HepG2 (cell line): Measurements from ENCODE around the gene OMA1.

ENCODE experiments used
- ARNT ChIP-seq: fragments of 450-650 bp; IDR thresholded peaks from 2 replicates; pipeline ENCODE4 v1.6.1; 2017
- CBX2 ChIP-seq, 2 experiments: fragments of 200-600 bp in 1 of 2; sonication (generic); formaldehyde crosslinking in 1 of 2; IDR thresholded peaks; 2 replicates each; pipeline versions ENCODE4 v1.7.0 to v1.8.1; 2018 to 2022; ENCODE audit warnings: low read depth in 2 of 2, low read length in 1 of 2, mild to moderate bottlenecking in 1 of 2, missing genetic modification reagents in 1 of 2
- DMAP1 ChIP-seq: IDR thresholded peaks from 2 replicates; pipeline ENCODE4 v1.6.1; 2016
- KLF15 ChIP-seq: sonication (generic); formaldehyde crosslinking; IDR thresholded peaks from 2 replicates; pipeline ENCODE4 v1.8.1; 2023; ENCODE audit warnings: borderline replicate concordance, mild to moderate bottlenecking, inconsistent platforms, missing genetic modification reagents, mixed read lengths
- PHB2 ChIP-seq: fragments of 450-650 bp; IDR thresholded peaks from 2 replicates; pipeline ENCODE4 v1.6.1; 2018; ENCODE audit not compliant: partially characterized antibody
- PPARG ChIP-seq: conservative IDR thresholded peaks from 2 replicates; pipeline ENCODE4 v1.6.1; 2016; ENCODE audit warnings: missing biosample characterization, missing genetic modification reagents
- ZNF207 ChIP-seq: fragments of 450-650 bp; IDR thresholded peaks from 2 replicates; pipeline ENCODE4 v1.6.1; 2016; ENCODE audit warnings: antibody characterized with exemption, borderline replicate concordance
- TF ChIP-seq, protein P1 (sequence below): sonication (generic); formaldehyde crosslinking; IDR thresholded peaks from 2 replicates; pipeline ENCODE4 v1.8.0; 2022; ENCODE audit warnings: mild to moderate bottlenecking, missing genetic modification reagents
- TF ChIP-seq, protein P2 (sequence below): IDR thresholded peaks from 2 replicates; pipeline ENCODE4 v1.6.1; 2016; ENCODE audit warnings: missing compliant biosample characterization, missing genetic modification reagents, borderline replicate concordance
- TF ChIP-seq, protein P3 (sequence below): IDR thresholded peaks from 2 replicates; pipeline ENCODE4 v1.6.1; 2016
- TF ChIP-seq, protein P4 (sequence below): sonication (generic); formaldehyde crosslinking; IDR thresholded peaks from 2 replicates; pipeline ENCODE4 v1.5.0; 2020; ENCODE audit warnings: mild to moderate bottlenecking, missing genetic modification reagents, moderate library complexity

DNA sequence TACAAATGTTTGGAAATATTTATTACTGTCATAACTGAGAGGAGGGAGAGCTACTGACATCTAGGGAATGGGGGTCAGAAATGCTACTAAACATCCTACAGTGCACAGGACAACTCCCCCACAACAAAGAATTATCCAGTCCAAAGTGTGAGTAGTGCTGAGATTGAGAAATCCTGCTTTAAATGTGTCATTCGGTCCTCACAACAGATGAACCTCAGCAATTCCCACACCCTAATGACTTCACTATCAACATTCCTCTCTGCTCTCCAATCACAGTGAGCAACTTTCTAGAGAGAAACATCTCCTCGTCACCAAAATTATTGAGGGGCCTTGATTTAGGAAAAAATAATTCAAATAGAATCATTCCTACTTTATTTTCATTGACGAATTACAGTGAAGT, 18.0 kb downstream of the OMA1 start:
- TF ChIP-seq CBX2 (IDR thresholded peaks at IDR 0.05; ENCODE audit: low read depth, low read length) (no peak), CBX2 (CRISPR knock-in tag; IDR thresholded peaks at IDR 0.05; ENCODE audit: low read depth) (no peak), ARNT (no peak), PHB2 (no peak), ZNF207 (no peak), PPARG (no peak), DMAP1 (CRISPR knock-in tag) (no peak), KLF15 (no peak)
- TF ChIP-seq, protein P1, sequence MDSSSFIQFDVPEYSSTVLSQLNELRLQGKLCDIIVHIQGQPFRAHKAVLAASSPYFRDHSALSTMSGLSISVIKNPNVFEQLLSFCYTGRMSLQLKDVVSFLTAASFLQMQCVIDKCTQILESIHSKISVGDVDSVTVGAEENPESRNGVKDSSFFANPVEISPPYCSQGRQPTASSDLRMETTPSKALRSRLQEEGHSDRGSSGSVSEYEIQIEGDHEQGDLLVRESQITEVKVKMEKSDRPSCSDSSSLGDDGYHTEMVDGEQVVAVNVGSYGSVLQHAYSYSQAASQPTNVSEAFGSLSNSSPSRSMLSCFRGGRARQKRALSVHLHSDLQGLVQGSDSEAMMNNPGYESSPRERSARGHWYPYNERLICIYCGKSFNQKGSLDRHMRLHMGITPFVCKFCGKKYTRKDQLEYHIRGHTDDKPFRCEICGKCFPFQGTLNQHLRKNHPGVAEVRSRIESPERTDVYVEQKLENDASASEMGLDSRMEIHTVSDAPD: no peak
- TF ChIP-seq, protein P2, sequence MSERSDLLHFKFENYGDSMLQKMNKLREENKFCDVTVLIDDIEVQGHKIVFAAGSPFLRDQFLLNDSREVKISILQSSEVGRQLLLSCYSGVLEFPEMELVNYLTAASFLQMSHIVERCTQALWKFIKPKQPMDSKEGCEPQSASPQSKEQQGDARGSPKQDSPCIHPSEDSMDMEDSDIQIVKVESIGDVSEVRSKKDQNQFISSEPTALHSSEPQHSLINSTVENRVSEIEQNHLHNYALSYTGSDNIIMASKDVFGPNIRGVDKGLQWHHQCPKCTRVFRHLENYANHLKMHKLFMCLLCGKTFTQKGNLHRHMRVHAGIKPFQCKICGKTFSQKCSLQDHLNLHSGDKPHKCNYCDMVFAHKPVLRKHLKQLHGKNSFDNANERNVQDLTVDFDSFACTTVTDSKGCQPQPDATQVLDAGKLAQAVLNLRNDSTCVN (CRISPR knock-in tag): no peak
- TF ChIP-seq, protein P3, sequence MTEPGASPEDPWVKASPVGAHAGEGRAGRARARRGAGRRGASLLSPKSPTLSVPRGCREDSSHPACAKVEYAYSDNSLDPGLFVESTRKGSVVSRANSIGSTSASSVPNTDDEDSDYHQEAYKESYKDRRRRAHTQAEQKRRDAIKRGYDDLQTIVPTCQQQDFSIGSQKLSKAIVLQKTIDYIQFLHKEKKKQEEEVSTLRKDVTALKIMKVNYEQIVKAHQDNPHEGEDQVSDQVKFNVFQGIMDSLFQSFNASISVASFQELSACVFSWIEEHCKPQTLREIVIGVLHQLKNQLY: no peak
- TF ChIP-seq, protein P4, sequence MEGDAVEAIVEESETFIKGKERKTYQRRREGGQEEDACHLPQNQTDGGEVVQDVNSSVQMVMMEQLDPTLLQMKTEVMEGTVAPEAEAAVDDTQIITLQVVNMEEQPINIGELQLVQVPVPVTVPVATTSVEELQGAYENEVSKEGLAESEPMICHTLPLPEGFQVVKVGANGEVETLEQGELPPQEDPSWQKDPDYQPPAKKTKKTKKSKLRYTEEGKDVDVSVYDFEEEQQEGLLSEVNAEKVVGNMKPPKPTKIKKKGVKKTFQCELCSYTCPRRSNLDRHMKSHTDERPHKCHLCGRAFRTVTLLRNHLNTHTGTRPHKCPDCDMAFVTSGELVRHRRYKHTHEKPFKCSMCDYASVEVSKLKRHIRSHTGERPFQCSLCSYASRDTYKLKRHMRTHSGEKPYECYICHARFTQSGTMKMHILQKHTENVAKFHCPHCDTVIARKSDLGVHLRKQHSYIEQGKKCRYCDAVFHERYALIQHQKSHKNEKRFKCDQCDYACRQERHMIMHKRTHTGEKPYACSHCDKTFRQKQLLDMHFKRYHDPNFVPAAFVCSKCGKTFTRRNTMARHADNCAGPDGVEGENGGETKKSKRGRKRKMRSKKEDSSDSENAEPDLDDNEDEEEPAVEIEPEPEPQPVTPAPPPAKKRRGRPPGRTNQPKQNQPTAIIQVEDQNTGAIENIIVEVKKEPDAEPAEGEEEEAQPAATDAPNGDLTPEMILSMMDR (CRISPR knock-in tag): no peak
